Measurements from ENCODE around the gene PCDHGA3.

DNA sequence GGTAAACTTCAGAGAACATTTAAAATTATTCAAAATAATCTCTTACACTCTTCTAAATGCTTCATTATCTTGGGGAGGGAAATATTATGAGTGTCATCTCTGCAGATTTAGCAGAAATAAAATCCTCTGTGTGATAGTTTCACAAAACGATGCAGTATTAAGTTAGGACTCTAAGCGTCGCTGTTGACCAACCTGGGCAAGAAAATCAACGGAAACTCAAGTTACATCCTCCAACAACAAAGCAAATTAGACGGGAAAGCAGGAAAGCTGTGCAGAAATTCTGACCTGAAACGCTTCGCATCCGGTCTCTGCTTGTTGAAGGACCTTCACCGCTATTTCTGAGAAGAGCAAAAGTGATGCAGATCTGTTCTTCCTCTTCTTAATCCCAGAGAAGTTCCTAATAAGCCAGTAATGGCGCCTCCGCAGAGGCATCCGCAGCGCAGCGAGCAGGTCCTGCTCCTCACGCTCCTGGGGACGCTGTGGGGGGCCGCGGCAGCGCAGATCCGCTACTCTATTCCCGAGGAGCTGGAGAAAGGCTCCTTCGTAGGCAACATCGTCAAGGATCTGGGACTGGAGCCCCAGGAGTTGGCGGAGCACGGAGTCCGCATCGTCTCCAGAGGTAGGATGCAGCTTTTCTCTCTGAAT is 30.2 kb downstream of the PCDHGA3 start, which contains the start of gene PCDHGA6:
- TF ChIP-seq EZH2 (IDR thresholded peaks at IDR 0.05; ENCODE audit: insufficient read depth, poor library complexity, severe bottlenecking): no peak
- no peak for TF ChIP-seq EZH2phosphoT487 (IDR thresholded peaks at IDR 0.05; ENCODE audit: insufficient read depth, low read depth)

All from GM23248 (cell line).